Ectodermal cell (in vitro differentiated cells): ENCODE results near the gene HTT-AS.

Experiments used
- H3K27ac ChIP-seq: 2 replicates; pipeline ENCODE4 v1.7.0; 2013; ENCODE audit warnings: mild to moderate bottlenecking, low read depth, low read length; ENCODE audit not compliant: insufficient read depth, poor library complexity, severe bottlenecking
- H3K27me3 ChIP-seq: 2 replicates; pipeline ENCODE4 v1.7.0; 2013; ENCODE audit warnings: mild to moderate bottlenecking, low read length; ENCODE audit not compliant: insufficient read depth, control insufficient read depth, poor library complexity, severe bottlenecking
- H3K36me3 ChIP-seq: one replicate; pipeline ENCODE4 v1.7.0; 2013; ENCODE audit warnings: low read length; ENCODE audit not compliant: control insufficient read depth, insufficient read depth
- H3K4me1 ChIP-seq: one replicate; pipeline ENCODE4 v1.7.0; 2013; ENCODE audit warnings: low read length; ENCODE audit not compliant: control insufficient read depth, insufficient read depth
- H3K4me3 ChIP-seq: 2 replicates; pipeline ENCODE4 v1.7.0; 2013; ENCODE audit warnings: low read depth, low read length, control low read depth; ENCODE audit not compliant: insufficient read depth
- H3K9me3 ChIP-seq: 2 replicates; pipeline ENCODE4 v1.7.0; 2013; ENCODE audit warnings: mild to moderate bottlenecking, low read length, moderate library complexity; ENCODE audit not compliant: control insufficient read depth
- WGBS, 2 experiments: methylation state at CpG; one replicate each; pipeline ENCODE4 v1.1.7; 2013; ENCODE audit warnings: missing lambda C conversion rate in 2 of 2; 5-methylcytosine and 5-hydroxymethylcytosine counted together

The HTT-AS gene

DNA sequence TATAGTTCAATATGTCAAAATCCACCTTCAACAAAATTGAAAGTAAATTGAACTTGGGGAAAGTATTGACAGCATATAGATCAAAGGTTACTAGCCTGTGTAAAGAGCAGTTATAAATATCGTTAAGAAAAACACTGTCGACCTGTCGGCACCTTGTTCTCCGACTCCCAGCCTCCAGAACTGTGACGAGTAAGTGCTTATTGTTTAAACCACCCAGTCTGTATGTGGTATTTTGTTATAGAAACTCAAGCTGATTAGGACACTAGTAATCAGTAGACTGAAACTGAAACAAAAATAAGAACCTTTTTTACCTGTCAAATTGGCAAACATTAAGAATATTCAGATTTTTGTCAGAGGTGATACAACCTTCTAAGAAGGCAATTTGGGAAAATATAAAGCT is 17.1 kb upstream of the HTT-AS start:
- Histone ChIP-seq H3K27ac (no peak overlapping the region), H3K27me3 (no peaks in the 10 kb centered on the region), H3K4me1 (no peaks in the 10 kb centered on the region), H3K9me3 (no peaks in the 10 kb centered on the region), H3K4me3 (no peak overlapping the region), H3K36me3 (peaks cover 24% of the 10 kb centered on the region)
- 75 to 79% methylated on average over 5 of the region's 5 CpGs for WGBS, 2 experiments

DNA sequence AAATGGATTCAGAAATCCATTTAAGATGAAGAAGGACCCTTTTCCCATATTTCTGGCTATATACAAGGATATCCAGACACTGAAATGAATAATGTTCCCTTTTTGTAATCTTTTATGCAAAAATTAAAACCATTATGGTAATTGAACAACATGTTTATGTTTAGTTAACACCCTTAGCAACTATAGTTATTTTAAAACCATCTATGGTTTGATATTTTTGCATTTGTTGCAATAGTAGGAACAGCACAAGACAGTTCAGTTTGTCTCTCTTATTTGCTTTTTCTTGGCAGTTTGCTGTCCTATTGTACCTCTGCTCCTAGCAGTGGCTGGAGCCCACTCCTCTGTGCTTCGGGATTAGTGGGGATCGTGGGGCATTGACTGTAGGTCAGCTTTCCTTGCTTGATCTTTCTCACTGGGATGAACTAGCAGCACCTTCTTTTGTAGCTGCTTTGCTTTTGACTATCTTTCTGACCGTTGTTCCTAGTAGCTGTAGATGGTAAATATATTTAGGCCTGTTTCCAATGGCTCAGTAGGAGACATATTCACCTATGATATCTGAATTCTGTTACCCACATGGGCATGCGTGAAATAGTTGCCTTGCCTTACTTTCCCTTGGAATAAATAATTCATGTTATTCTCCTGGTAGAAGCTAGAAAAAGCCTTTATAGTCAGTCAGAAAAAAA is 12.9 kb upstream of the HTT-AS start:
- Histone ChIP-seq H3K4me3 (no peak overlapping the region), H3K27ac (no peak overlapping the region), H3K36me3 (peaks cover 18% of the 10 kb centered on the region), H3K4me1 (no peaks in the 10 kb centered on the region), H3K9me3 (no peaks in the 10 kb centered on the region), H3K27me3 (no peaks in the 10 kb centered on the region)
- 91 to 93% methylated on average over 4 of the region's 4 CpGs for WGBS, 2 experiments

DNA sequence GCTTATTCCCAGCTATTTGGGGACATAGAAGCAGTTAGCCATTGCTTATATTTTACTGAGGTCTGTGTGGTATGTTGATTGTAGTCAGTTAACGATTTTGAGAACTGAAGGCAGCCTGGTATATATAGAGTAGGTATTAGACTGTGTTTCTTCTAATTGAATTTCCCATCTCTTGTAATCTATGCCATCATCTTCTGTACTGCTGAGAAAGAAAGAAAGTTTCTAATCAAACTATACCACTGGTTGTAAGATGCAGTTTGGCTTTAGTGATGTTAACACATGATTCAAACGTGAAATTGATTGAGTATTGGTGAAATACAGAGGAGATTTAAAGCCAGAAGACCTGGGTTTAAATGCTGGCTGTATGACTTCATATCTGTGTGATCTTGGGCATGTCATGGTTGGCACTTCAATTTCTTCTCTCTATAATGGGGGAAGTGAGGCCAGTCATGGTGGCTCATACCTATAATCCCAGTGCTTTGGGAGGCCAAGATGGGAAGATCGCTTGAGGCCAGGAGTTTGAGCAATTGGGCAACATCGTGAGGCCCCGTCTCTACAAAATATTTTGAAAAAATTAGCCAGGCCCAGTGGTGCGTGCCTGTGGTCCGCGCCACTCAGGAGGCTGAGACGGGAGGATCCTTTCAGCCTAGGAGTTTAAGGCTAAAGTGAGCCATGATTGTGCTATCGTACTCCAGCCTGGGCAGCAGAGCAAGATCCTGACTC is 11.8 kb upstream of the HTT-AS start:
- 95% methylated on average over 10 of the region's 10 CpGs for WGBS, 2 experiments
- H3K27ac ChIP-seq: no peak overlapping the region
- H3K27me3 ChIP-seq: no peaks in the 10 kb centered on the region
- no peak overlapping the region for H3K4me3 ChIP-seq
- peaks cover 18% of the 10 kb centered on the region for H3K36me3 ChIP-seq
- no peaks in the 10 kb centered on the region for H3K4me1 ChIP-seq
- H3K9me3 ChIP-seq: no peaks in the 10 kb centered on the region

DNA sequence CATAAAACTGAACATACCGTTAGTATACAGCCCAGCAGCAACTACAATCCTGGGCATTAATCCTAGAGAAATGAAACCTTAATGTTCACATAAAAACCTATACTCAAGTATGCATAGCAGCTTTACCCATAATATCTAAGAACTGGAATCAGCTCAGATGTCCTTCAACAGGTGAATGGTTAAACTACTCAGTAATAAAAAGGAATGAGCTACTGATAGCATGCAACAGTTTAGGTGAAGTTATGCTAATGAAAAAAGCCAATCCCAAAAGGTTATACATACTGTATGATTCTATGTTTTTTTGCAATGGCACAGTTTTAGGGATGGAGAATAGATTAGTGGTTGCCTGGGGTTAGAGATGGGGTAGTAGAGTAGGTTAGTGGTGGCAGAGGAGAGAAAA is 9.4 kb upstream of the HTT-AS start:
- no peaks in the 10 kb centered on the region for H3K9me3 ChIP-seq
- peaks cover 12% of the 10 kb centered on the region for H3K36me3 ChIP-seq
- no peak overlapping the region for H3K4me3 ChIP-seq
- 0% methylated on average over 1 of the region's 1 CpG for WGBS, 2 experiments
- H3K4me1 ChIP-seq: no peaks in the 10 kb centered on the region
- H3K27ac ChIP-seq: no peak overlapping the region
- no peaks in the 10 kb centered on the region for H3K27me3 ChIP-seq

DNA sequence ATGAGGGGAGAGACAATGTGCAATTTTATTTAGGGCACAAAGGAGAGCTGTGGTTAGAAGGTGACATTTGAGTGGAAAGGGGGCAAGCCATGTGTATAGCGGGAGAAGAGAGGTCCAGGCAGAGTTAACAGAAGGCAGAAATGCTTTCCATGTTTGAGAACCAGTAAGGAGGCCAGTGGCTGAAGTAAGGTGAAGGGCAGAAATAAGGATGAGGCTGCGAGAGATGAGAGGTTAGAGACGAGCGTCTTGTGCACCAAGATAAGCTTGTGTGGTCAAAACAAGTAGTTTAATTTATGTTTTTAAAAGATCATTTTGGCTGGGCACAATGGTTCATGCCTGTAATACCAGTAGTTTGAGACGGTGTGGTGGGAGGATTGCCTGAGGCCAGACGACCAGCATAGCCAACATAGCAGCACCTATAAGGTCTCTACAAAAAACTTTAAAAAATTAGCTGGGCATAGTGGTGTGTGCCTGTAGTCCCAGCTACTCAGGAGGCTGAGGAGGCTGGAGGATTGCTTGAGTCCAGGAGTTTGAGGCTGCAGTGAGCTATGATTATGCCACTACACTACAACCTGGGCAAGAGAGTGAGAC is 8.7 kb upstream of the HTT-AS start:
- Histone ChIP-seq H3K4me3 (no peak overlapping the region), H3K4me1 (no peaks in the 10 kb centered on the region), H3K27ac (no peak overlapping the region), H3K9me3 (no peaks in the 10 kb centered on the region), H3K27me3 (no peaks in the 10 kb centered on the region), H3K36me3 (peaks cover 6% of the 10 kb centered on the region)
- WGBS, 2 experiments: 94% methylated on average over 6 of the region's 6 CpGs

DNA sequence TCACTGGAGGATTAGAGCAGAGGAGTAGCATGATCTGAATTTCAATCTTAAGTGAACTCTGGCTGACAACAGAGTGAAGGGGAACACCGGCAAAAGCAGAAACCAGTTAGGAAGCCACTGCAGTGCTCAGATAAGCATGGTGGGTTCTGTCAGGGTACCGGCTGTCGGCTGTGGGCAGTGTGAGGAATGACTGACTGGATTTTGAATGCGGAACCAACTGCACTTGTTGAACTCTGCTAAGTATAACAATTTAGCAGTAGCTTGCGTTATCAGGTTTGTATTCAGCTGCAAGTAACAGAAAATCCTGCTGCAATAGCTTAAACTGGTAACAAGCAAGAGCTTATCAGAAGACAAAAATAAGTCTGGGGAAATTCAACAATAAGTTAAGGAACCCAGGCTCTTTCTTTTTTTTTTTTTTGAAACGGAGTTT is 5.4 kb upstream of the HTT-AS start:
- no peaks in the 10 kb centered on the region for H3K9me3 ChIP-seq
- no peak overlapping the region for H3K27ac ChIP-seq
- WGBS, 2 experiments: 94 to 95% methylated on average over 6 of the region's 6 CpGs
- H3K27me3 ChIP-seq: no peaks in the 10 kb centered on the region
- no peaks in the 10 kb centered on the region for H3K4me1 ChIP-seq
- no peak overlapping the region for H3K4me3 ChIP-seq
- H3K36me3 ChIP-seq: no peaks in the 10 kb centered on the region

DNA sequence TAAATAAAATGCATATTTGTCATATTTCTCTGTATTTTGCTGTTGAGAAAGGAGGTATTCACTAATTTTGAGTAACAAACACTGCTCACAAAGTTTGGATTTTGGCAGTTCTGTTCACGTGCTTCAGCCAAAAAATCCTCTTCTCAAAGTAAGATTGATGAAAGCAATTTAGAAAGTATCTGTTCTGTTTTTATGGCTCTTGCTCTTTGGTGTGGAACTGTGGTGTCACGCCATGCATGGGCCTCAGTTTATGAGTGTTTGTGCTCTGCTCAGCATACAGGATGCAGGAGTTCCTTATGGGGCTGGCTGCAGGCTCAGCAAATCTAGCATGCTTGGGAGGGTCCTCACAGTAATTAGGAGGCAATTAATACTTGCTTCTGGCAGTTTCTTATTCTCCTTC is 3.5 kb upstream of the HTT-AS start:
- no peaks in the 10 kb centered on the region for H3K36me3 ChIP-seq
- no peaks in the 10 kb centered on the region for H3K9me3 ChIP-seq
- H3K27ac ChIP-seq: no peak overlapping the region
- WGBS, 2 experiments: 98 to 100% methylated on average over 2 of the region's 2 CpGs
- no peaks in the 10 kb centered on the region for H3K4me1 ChIP-seq
- H3K27me3 ChIP-seq: no peaks in the 10 kb centered on the region
- no peak overlapping the region for H3K4me3 ChIP-seq

DNA sequence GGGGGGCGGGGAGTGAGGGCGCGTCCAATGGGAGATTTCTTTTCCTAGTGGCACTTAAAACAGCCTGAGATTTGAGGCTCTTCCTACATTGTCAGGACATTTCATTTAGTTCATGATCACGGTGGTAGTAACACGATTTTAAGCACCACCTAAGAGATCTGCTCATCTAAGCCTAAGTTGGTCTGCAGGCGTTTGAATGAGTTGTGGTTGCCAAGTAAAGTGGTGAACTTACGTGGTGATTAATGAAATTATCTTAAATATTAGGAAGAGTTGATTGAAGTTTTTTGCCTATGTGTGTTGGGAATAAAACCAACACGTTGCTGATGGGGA is 1.3 kb upstream of the HTT-AS start:
- Histone ChIP-seq H3K27me3 (no peaks in the 10 kb centered on the region), H3K9me3 (no peaks in the 10 kb centered on the region), H3K4me3 (peak overlapping the region; percentile 90), H3K36me3 (no peaks in the 10 kb centered on the region), H3K4me1 (no peaks in the 10 kb centered on the region), H3K27ac (peak overlapping the region; percentile 55)
- WGBS, 2 experiments: 5 to 10% methylated on average over 7 to 8 of the region's 8 CpGs

DNA sequence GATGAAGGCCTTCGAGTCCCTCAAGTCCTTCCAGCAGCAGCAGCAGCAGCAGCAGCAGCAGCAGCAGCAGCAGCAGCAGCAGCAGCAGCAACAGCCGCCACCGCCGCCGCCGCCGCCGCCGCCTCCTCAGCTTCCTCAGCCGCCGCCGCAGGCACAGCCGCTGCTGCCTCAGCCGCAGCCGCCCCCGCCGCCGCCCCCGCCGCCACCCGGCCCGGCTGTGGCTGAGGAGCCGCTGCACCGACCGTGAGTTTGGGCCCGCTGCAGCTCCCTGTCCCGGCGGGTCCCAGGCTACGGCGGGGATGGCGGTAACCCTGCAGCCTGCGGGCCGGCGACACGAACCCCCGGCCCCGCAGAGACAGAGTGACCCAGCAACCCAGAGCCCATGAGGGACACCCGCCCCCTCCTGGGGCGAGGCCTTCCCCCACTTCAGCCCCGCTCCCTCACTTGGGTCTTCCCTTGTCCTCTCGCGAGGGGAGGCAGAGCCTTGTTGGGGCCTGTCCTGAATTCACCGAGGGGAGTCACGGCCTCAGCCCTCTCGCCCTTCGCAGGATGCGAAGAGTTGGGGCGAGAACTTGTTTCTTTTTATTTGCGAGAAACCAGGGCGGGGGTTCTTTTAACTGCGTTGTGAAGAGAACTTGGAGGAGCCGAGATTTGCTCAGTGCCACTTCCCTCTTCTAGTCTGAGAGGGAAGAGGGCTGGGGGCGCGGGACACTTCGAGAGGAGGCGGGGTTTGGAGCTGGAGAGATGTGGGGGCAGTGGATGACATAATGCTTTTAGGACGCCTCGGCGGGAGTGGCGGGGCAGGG is 711 bp upstream of the HTT-AS start:
- no peaks in the 10 kb centered on the region for H3K4me1 ChIP-seq
- peak overlapping the region; percentile 95 for H3K27ac ChIP-seq
- WGBS, 2 experiments: 0 to 1% methylated on average over 60 of the region's 60 CpGs
- no peaks in the 10 kb centered on the region for H3K27me3 ChIP-seq
- H3K4me3 ChIP-seq: peak overlapping the region; percentile 90
- H3K36me3 ChIP-seq: no peaks in the 10 kb centered on the region
- H3K9me3 ChIP-seq: no peaks in the 10 kb centered on the region
